Neural progenitor cell (in vitro differentiated cells): ENCODE measurements around the gene SERINC5. TPM values are rescaled to one million over a fixed set of nuclear protein-coding genes. Genes with fewer than 3 reads are reported as not detected.

ENCODE experiments used
- DNase-seq: peaks from one replicate; pipeline ENCODE4 v3.0.0-alpha.2; 2016; ENCODE audit warnings: low spot score
- H2AFZ ChIP-seq: fragments of 200-600 bp; sonication (generic); replicated peaks from 2 replicates; pipeline ENCODE4 v1.6.1; 2016; ENCODE audit warnings: antibody characterized with exemption
- H3F3A ChIP-seq: fragments of 200-600 bp; sonication (generic); 2 replicates; pipeline ENCODE4 v1.6.1; 2016; ENCODE audit warnings: antibody characterized with exemption, low read depth
- H3K27ac ChIP-seq: fragments of 200-600 bp; sonication (generic); 2 replicates; pipeline ENCODE4 v1.5.1; 2016; ENCODE audit warnings: mild to moderate bottlenecking
- H3K27me3 ChIP-seq: fragments of 200-600 bp; sonication (generic); 2 replicates; pipeline ENCODE4 v1.6.1; 2016; ENCODE audit warnings: mild to moderate bottlenecking, moderate library complexity
- H3K36me3 ChIP-seq: fragments of 200-600 bp; sonication (generic); 2 replicates; pipeline ENCODE4 v1.5.1; 2016
- H3K4me1 ChIP-seq: fragments of 200-600 bp; sonication (generic); 2 replicates; pipeline ENCODE4 v1.6.1; 2016; ENCODE audit warnings: mixed run types
- H3K4me2 ChIP-seq: fragments of 200-600 bp; sonication (generic); 2 replicates; pipeline ENCODE4 v1.6.1; 2016
- H3K4me3 ChIP-seq: fragments of 200-600 bp; sonication (generic); 2 replicates; pipeline ENCODE4 v1.5.1; 2016
- H3K79me2 ChIP-seq: fragments of 200-600 bp; sonication (generic); 2 replicates; pipeline ENCODE4 v1.6.1; 2016; ENCODE audit warnings: low read depth
- H3K9ac ChIP-seq: fragments of 200-600 bp; sonication (generic); 2 replicates; pipeline ENCODE4 v1.6.1; 2016
- H3K9me3 ChIP-seq: fragments of 200-600 bp; sonication (generic); 2 replicates; pipeline ENCODE4 v1.5.1; 2016; ENCODE audit warnings: low read depth
- H4K20me1 ChIP-seq: fragments of 200-600 bp; sonication (generic); 2 replicates; pipeline ENCODE4 v1.6.1; 2016; ENCODE audit warnings: low read depth
- H3K27ac Mint-ChIP-seq: 3 replicates; pipeline ENCODE4 v1.8.0; 2021; ENCODE audit warnings: mixed read lengths
- H3K27me3 Mint-ChIP-seq: 2 replicates; pipeline ENCODE4 v1.8.0; 2022; ENCODE audit warnings: low read depth, mild to moderate bottlenecking, inconsistent platforms, moderate library complexity, mixed read lengths; ENCODE audit not compliant: insufficient read depth
- H3K36me3 Mint-ChIP-seq: 3 replicates; pipeline ENCODE4 v1.8.0; 2021; ENCODE audit warnings: mixed read lengths
- H3K4me1 Mint-ChIP-seq: 3 replicates; pipeline ENCODE4 v1.8.0; 2021; ENCODE audit warnings: mixed read lengths
- H3K4me3 Mint-ChIP-seq: 3 replicates; pipeline ENCODE4 v1.8.0; 2021; ENCODE audit warnings: mild to moderate bottlenecking, moderate library complexity, mixed read lengths
- H3K9me3 Mint-ChIP-seq: 3 replicates; pipeline ENCODE4 v1.8.0; 2020; ENCODE audit warnings: mixed read lengths
- CTCF ChIP-seq: fragments of 200-600 bp; sonication (generic); IDR thresholded peaks from 2 replicates; pipeline ENCODE4 v1.5.1; 2017; ENCODE audit warnings: antibody characterized with exemption, mild to moderate bottlenecking
- EZH2 ChIP-seq: fragments of 200-600 bp; sonication (generic); IDR thresholded peaks from 2 replicates; pipeline ENCODE4 v1.6.1; 2017; ENCODE audit warnings: antibody characterized with exemption, mild to moderate bottlenecking, moderate library complexity
- EZH2phosphoT487 ChIP-seq: fragments of 200-600 bp; sonication (generic); IDR thresholded peaks from 2 replicates; pipeline ENCODE4 v1.6.1; 2017; ENCODE audit warnings: antibody characterized with exemption
- total RNA-seq: library from RNA; depleted of rRNA; stranded (reverse); fragments of >200 nt; gene quantifications from 2 replicates; pipeline ENCODE4 v1.2.3, GENCODE V29; 2015; ENCODE audit warnings: low replicate concordance

Gene SERINC5
- total RNA-seq, 1 donor from 2014 or later: 126 TPM

DNA sequence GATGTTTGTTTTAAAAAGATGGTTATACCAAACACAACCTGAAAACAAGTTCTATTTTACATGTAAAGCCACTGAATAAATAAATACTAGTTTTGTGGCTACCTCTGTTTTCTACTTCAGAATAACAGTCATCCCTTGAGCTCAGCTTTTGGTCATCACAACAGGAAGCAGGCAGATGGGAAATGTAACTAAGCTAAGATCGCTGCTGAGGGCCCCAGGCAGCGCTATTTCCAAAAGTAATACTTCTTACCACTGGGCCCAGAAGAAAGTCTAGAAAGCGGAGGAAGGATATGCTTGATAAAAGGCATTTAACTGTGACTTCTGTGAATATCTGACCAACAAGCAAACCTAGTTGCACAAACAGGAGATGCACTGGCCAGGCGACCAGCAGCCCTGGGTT lies 61.4 kb downstream of the SERINC5 start:
- peaks cover 5% of the 10 kb centered on the region for H3K27me3 Mint-ChIP-seq
- Histone ChIP-seq H4K20me1 (peaks cover 88% of the 10 kb centered on the region), H3K27ac (no peak overlapping the region), H3K79me2 (peaks cover 98% of the 10 kb centered on the region), H3K4me2 (peak overlapping the region; percentile 70), H3K4me1 (peaks cover 64% of the 10 kb centered on the region), H3K4me3 (no peak overlapping the region), H3K36me3 (no peaks in the 10 kb centered on the region), H3K27me3 (no peaks in the 10 kb centered on the region), H3F3A (peaks cover 47% of the 10 kb centered on the region), H2AFZ (no peak overlapping the region), H3K9me3 (no peaks in the 10 kb centered on the region), H3K9ac (no peak overlapping the region)
- H3K4me1 Mint-ChIP-seq: peaks cover 49% of the 10 kb centered on the region
- TF ChIP-seq EZH2phosphoT487 (no peak), EZH2 (no peak), CTCF (no peak)
- H3K9me3 Mint-ChIP-seq: no peaks in the 10 kb centered on the region
- H3K27ac Mint-ChIP-seq: no peak overlapping the region
- no peak overlapping the region for H3K4me3 Mint-ChIP-seq
- peaks cover 12% of the 10 kb centered on the region for H3K36me3 Mint-ChIP-seq
- DNase-seq: no peak

GRCh38 chr5:80193401-80193800 lies 62.4 kb downstream of the SERINC5 start:
- TF ChIP-seq EZH2phosphoT487: peak; percentile 63
- TF ChIP-seq EZH2: no peak
- TF ChIP-seq CTCF: no peak

DNA sequence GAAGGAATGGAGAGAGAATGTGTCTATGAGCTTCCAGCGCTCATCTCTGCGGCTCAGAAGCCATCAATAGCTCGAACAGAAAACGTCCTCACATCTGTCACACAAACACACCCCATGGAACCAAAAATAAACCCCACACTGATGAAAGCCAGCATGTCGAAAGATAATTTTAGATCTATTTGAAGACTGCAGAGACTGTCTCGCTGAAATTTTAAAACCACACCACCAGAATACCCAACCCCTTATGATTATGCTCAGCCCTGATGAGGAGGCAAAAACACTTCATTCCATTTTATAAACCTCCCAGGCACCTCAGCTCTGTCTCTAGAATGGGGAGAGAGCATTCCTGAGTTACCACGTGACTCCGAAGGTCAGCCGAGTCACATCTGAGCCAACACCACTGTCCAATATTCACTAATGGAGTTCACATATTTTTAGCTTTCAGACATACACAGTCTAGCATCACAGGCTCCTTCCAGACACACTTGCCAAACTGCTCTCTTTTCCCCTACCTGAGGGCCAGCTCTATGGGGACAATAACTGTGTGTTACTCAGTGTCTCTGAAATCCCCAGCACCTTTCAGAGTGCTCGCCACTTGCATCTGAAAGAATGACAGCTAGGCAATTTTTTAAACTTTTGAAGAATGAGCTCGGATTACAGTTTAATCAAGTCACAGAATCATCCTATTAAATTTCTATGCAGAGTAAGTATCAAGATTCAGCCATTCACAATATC lies 63.2 kb downstream of the SERINC5 start:
- Mint-ChIP-seq H3K4me1 (peaks cover 57% of the 10 kb centered on the region), H3K27me3 (peaks cover 5% of the 10 kb centered on the region), H3K27ac (peak overlapping the region; percentile 13), H3K36me3 (peaks cover 10% of the 10 kb centered on the region), H3K9me3 (no peaks in the 10 kb centered on the region), H3K4me3 (peak overlapping the region; percentile 58)
- DNase-seq: peak; percentile 39
- Histone ChIP-seq H3F3A (peaks cover 64% of the 10 kb centered on the region), H3K9ac (no peak overlapping the region), H3K36me3 (no peaks in the 10 kb centered on the region), H3K4me3 (peak overlapping the region; percentile 8), H4K20me1 (peaks cover 97% of the 10 kb centered on the region), H3K79me2 (peaks cover 99% of the 10 kb centered on the region), H3K9me3 (no peaks in the 10 kb centered on the region), H3K4me1 (peaks cover 74% of the 10 kb centered on the region), H3K27me3 (no peaks in the 10 kb centered on the region), H3K4me2 (peak overlapping the region; percentile 70), H3K27ac (peak overlapping the region; percentile 60), H2AFZ (no peak overlapping the region)
- no peak for TF ChIP-seq EZH2
- TF ChIP-seq CTCF: no peak
- no peak for TF ChIP-seq EZH2phosphoT487

More at GRCh38 chr5:80193401-80193800, 62.4 kb downstream of the SERINC5 start:
- Histone ChIP-seq H3K27ac (peak overlapping the region; percentile 60), H3F3A (peaks cover 57% of the 10 kb centered on the region), H2AFZ (no peak overlapping the region), H3K4me1 (peaks cover 66% of the 10 kb centered on the region), H3K36me3 (no peaks in the 10 kb centered on the region), H3K9me3 (no peaks in the 10 kb centered on the region), H3K9ac (no peak overlapping the region), H3K4me3 (no peak overlapping the region), H3K27me3 (no peaks in the 10 kb centered on the region), H4K20me1 (peaks cover 94% of the 10 kb centered on the region), H3K4me2 (peak overlapping the region; percentile 70), H3K79me2 (peaks cover 98% of the 10 kb centered on the region)
- Mint-ChIP-seq H3K27me3 (peaks cover 5% of the 10 kb centered on the region), H3K4me1 (peaks cover 54% of the 10 kb centered on the region), H3K27ac (peak overlapping the region; percentile 85), H3K9me3 (no peaks in the 10 kb centered on the region), H3K36me3 (peaks cover 10% of the 10 kb centered on the region), H3K4me3 (peak overlapping the region; percentile 58)
- DNase-seq: peak; percentile 77
